ENCODE results near the gene CFAP299. TPM values are rescaled to one million over a fixed set of nuclear protein-coding genes. Genes with fewer than 3 reads are reported as not detected.
"Not testable (repeated sequence)": the region's sequence is repeated elsewhere in the genome, so short reads cannot be mapped to it uniquely, and the experiment has no call there.

The CFAP299 gene
- total RNA-seq, 4 donors from 2014 or later, result 0.79 TPM; not detected in 3

DNA sequence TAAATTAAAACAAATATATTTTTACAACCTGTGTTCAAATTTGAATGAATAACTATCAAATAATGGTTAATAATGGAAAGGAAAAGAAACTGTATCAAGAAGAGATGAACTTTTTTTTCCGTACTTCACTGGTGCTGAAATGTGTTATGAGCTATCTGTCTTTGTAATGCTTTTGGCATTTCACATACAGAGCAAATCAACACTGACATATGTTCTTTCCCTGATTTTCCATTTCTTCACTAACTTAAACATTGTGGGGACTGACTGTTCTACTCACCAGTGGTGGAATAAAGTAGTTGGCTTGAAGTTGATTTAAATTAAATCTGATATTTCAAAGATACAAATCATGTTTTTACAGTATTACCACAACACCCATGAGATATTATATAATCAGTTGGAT, 390.9 kb downstream of the CFAP299 start:
- TF ChIP-seq, protein P1, sequence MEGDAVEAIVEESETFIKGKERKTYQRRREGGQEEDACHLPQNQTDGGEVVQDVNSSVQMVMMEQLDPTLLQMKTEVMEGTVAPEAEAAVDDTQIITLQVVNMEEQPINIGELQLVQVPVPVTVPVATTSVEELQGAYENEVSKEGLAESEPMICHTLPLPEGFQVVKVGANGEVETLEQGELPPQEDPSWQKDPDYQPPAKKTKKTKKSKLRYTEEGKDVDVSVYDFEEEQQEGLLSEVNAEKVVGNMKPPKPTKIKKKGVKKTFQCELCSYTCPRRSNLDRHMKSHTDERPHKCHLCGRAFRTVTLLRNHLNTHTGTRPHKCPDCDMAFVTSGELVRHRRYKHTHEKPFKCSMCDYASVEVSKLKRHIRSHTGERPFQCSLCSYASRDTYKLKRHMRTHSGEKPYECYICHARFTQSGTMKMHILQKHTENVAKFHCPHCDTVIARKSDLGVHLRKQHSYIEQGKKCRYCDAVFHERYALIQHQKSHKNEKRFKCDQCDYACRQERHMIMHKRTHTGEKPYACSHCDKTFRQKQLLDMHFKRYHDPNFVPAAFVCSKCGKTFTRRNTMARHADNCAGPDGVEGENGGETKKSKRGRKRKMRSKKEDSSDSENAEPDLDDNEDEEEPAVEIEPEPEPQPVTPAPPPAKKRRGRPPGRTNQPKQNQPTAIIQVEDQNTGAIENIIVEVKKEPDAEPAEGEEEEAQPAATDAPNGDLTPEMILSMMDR (IDR thresholded peaks at IDR 0.05), result no peak
- DNase-seq (ENCODE audit: low spot score) (no peak), ATAC-seq (ENCODE audit: low FRiP score) (peak; percentile 59)

DNA sequence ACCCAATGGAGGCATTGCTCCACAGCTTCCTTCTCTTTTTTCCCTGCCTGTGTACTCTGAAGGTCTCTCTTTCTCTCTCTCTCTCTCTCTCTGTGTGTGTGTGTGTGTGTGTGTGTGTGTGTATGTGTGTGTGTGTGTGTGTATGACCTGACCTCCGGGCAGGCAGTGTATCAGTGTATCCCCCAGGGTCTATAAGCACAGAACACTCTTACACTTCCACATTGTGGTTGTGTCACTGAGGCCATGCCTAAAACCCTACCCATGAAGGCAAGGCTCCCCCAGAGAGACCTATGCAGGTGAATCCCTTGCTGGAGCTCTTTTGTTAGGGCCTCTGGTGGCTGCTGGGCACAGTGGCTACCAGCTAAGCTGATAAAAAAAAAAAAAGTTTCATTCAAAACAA, 394.6 kb downstream of the CFAP299 start:
- TF ChIP-seq, protein P1 (IDR thresholded peaks at IDR 0.05), result no peak
- DNase-seq (ENCODE audit: low spot score) (no peak), ATAC-seq (ENCODE audit: low FRiP score) (no peak)

DNA sequence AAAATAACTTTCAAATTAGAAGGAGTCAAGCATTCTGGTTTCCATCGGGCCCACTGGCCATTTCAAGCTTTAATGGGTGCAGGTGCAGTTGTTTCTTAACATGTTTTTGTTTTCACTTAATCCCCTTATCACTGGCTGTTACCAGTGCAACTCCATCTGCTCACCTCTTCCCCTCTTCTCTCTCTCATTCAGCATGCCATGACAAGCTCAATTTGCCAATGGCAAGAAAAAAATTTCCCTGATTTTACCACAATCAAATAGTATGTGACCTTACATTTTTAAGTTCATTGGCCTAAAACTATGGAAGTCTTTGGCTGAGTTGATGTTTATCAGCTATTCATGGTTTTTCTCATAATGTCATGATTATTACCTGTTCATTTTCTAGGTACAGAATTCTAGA, 395.9 kb downstream of the CFAP299 start:
- DNase-seq (ENCODE audit: low spot score) (no peak), ATAC-seq (ENCODE audit: low FRiP score) (no peak)
- TF ChIP-seq, protein P1 (IDR thresholded peaks at IDR 0.05), result no peak

DNA sequence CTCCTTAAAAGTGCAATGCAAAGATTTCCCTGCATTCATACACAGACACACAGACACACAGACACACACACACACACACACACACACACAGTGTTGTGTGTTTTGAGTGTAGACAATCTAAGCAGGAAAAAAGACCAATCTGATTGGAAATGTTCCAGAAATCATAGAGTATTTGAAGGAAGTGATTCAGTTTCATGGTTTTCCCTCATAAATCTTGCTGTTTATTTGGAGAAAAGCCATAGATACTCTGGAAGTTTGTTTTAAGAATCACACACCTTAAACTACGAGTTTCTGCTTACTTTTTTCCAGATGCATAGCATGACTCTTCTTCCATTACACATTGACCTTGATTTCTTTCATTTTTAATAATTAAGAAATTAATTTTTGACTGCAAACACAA, 396.5 kb downstream of the CFAP299 start:
- DNase-seq (ENCODE audit: low spot score), result no peak
- TF ChIP-seq, protein P1 (IDR thresholded peaks at IDR 0.05), result no peak
- no peak for ATAC-seq (ENCODE audit: low FRiP score)

DNA sequence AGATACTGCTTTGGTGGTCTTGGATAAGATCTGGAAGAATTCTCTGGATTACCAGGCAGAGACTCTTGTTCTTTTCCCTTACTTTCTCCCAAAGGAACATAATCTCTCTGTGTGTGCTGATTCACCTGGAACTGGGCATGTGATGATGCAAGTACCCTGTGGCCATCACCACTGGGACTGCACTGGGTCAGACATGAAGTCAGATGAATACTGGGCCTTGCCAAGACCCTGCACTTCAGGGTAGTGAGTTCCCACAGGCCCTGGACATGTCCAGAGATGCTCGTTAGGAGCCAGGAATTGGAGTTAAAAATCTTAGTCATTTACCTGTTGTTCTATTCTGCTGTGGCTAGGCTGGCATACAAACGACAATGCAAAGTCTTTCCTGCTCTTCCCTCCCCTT, 404.8 kb downstream of the CFAP299 start:
- TF ChIP-seq, protein P1 (IDR thresholded peaks at IDR 0.05), result no peak
- DNase-seq (ENCODE audit: low spot score) (no peak), ATAC-seq (ENCODE audit: low FRiP score) (no peak)

DNA sequence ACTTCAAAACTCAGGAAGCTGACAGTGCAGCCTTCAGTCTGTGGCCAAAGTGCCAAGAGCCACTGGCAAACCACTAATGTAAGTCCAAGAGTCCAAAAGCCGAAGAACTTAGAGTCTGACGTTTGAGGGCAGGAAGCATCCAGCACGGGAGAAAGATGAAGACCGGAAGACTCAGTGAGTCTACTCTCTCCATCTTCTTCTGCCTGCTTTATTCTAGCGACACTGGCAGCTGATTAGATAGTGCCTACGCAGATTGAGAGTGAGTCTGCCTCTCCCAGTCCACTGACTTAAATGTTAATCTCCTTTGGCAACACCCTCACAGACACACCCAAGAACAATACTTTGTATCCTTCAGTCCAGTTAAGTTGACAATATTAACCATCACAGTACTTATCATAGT, 414.0 kb downstream of the CFAP299 start:
- not testable (repeated sequence) for DNase-seq (ENCODE audit: low spot score); ATAC-seq (ENCODE audit: low FRiP score)

DNA sequence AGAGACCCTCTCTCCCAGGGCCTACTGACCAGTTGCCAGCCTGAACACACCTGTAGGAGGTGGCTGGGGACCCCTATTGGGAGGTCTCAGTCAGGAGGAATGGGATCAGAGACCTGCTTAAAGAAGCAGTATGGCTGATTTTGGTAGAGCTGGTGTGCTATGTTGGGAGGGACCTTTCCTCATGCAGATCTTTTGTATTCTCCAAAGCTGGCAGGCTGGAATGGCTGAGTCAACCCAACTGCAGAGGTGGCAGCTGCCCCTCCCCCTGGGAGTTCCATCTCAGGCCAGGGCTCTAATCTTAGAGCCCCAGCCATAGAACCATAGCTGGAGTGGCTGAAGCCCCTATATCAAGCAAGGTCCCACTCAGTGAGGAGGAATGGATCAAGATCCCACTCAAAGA, 415.7 kb downstream of the CFAP299 start:
- TF ChIP-seq, protein P1 (IDR thresholded peaks at IDR 0.05), result no peak
- ATAC-seq (ENCODE audit: low FRiP score) (no peak), DNase-seq (ENCODE audit: low spot score) (no peak)

DNA sequence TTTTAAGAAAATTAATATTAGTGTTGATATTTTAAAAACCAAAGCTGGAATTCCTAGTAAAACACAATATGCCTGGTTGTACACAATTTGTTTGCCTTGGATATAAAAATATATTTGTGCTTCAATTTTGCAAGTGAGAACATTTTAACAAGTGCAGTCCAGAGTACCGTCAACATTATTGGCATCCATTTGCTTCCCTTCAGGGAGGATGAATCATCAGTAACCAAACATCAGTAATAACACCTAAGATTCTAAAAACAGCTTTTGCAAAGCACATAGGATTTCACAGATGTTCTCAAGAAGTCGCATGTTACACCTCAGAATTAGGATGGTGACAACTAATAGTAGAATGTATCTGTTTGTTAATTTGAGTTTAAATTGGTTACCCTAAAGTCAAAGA, 432.4 kb downstream of the CFAP299 start:
- ATAC-seq (ENCODE audit: low FRiP score) (no peak), DNase-seq (ENCODE audit: low spot score) (no peak)
- TF ChIP-seq, protein P1 (IDR thresholded peaks at IDR 0.05), result no peak

Data from omental fat pad (tissue), 4 donors.